ENCODE results near the gene PTPRO. TPM values are rescaled to one million over a fixed set of nuclear protein-coding genes. Genes with fewer than 3 reads are reported as not detected.

The PTPRO gene
- total RNA-seq, 1 donor from 2014 or later, result 10.6 TPM

DNA sequence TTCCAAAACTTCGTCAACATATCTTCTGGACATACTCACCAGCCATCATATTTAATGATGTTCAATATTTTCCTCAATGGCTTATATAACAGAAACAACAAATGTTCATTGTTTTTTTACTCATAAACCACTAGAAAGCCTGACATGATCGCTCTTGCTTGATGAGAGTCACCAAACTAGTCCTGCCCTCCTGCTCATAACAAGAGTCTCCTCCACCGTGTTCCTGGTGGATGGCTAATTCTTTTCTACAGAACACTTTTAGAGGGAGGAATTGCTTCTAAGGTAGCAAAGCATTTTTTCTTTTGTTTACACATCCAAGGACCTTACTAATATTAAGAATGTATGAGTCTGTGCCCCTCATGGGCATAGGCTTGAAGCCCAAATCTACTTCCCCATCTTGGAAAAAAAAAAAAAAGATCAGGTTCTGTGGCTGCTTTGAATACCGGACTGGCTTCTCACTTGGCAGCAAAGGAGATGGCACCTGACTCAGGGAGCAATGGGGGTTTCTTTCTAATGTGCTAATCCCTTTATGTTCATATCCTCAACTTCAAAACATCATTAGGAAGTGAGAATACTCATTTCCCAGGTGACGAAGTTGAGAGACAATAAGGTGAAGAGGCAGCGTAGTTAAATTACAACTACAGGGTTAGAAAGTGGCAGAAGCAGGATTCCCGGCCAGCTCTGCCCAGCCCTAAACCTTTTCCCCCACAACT lies 278.1 kb downstream of the PTPRO start:
- intact Hi-C loops (cut with DNase I), result no loop called here
- Histone ChIP-seq H3K9me3 (no peaks in the 10 kb centered on the region), H3K4me3 (no peak overlapping the region), H3K4me1 (peaks cover 27% of the 10 kb centered on the region), H3K36me3 (no peaks in the 10 kb centered on the region), H3K27me3 (no peaks in the 10 kb centered on the region), H3K27ac (no peak overlapping the region)
- TF ChIP-seq, protein P1, sequence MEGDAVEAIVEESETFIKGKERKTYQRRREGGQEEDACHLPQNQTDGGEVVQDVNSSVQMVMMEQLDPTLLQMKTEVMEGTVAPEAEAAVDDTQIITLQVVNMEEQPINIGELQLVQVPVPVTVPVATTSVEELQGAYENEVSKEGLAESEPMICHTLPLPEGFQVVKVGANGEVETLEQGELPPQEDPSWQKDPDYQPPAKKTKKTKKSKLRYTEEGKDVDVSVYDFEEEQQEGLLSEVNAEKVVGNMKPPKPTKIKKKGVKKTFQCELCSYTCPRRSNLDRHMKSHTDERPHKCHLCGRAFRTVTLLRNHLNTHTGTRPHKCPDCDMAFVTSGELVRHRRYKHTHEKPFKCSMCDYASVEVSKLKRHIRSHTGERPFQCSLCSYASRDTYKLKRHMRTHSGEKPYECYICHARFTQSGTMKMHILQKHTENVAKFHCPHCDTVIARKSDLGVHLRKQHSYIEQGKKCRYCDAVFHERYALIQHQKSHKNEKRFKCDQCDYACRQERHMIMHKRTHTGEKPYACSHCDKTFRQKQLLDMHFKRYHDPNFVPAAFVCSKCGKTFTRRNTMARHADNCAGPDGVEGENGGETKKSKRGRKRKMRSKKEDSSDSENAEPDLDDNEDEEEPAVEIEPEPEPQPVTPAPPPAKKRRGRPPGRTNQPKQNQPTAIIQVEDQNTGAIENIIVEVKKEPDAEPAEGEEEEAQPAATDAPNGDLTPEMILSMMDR (IDR thresholded peaks at IDR 0.05), result no peak
- DNase-seq, result no peak
- no peak for ATAC-seq

DNA sequence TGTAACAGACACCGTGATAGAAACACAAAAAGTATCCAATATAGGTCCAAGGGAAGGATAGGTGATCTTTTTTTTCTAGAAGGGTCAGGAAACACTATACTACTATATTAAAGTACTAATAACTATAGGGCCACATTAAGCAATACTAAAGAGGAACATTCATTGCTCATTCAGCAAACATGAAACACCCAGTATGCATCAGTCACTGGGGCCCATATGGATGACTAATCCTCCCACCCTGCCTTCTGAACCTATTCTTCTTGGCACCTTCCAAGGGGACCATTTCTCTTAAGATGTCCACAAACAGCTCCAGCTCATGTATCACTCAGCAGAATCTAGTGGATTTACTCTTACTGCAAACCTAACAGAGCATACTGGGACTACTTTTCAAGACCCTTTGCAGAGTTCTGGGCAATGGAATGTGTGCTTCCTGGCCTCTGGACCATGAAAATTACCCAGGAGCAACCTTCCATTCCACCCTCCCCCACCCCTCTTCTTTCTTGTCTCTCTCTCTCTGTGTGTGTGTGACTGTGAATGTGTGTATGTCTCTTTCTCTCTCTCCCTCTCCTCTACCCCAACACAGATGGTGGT lies 279.0 kb downstream of the PTPRO start:
- DNase-seq (no peak), ATAC-seq (peak; percentile 50)
- intact Hi-C loops (cut with DNase I), result no loop called here
- TF ChIP-seq, protein P1 (IDR thresholded peaks at IDR 0.05), result no peak
- no peak overlapping the region for H3K4me3 ChIP-seq
- no peaks in the 10 kb centered on the region for H3K9me3 ChIP-seq
- H3K27ac ChIP-seq, result no peak overlapping the region
- H3K4me1 ChIP-seq, result peaks cover 22% of the 10 kb centered on the region
- H3K36me3 ChIP-seq, result no peaks in the 10 kb centered on the region
- no peaks in the 10 kb centered on the region for H3K27me3 ChIP-seq

DNA sequence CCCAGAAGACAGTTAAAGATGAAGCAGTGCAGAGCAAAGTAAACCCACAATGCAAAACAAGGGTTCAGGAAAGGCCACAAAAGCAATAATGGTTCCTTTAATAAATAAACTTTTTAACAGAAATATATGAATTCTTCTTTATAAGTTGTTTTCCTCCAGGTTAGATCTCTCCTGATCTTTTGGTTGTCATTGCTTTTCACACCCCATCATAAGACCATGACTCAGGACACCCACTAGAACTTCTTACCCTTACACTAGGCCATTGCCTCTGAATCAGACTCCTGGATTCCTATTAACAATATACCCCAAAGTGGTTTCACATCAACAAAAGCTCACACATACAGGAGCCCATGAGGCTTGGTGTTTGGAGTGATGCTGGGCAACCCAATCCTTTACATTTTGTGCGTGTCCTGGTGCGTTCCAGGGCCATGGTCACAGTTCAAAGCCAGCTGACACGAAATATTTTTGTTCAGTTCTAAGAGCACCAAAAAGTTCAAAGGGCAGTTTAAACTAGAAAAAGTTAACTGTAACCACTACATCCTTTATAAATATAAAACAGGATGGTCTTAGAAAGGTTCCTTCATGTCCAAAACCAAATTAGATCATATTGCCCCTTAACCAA lies 279.9 kb downstream of the PTPRO start:
- no peaks in the 10 kb centered on the region for H3K27me3 ChIP-seq
- peaks cover 15% of the 10 kb centered on the region for H3K4me1 ChIP-seq
- ATAC-seq (no peak), DNase-seq (no peak)
- no peaks in the 10 kb centered on the region for H3K9me3 ChIP-seq
- no peak overlapping the region for H3K4me3 ChIP-seq
- H3K27ac ChIP-seq, result no peak overlapping the region
- TF ChIP-seq, protein P1 (IDR thresholded peaks at IDR 0.05), result no peak
- intact Hi-C loops (cut with DNase I), result no loop called here
- no peaks in the 10 kb centered on the region for H3K36me3 ChIP-seq

DNA sequence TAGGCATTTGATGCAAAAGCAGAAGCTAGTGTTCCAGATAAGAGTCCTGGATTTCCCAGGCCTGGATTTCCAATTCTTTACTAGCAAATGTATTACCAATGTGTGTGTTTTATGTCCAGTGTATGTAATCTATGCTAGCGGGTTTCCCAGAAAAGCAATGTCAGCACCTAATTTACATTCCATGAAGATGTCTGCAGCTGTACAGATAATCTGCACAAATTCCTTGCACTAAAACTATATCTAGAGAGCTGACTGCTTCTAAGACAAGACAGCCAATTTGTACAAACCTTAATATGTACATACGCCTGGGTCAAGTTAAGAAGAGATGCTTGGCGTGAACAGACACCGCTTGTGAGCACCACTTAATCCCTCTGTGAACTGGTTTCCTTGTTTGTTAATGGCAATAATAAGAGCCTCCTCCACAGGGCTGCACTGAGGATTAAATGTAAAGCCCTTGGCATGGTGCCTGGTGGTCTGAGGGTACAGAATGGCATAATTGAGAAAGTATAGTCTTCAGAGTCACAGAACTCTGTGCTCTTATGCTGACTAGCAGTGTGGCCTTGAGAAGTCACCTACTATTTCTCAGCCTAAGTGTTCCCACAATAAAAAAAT lies 281.3 kb downstream of the PTPRO start:
- peaks cover 12% of the 10 kb centered on the region for H3K4me1 ChIP-seq
- DNase-seq, result no peak
- H3K27me3 ChIP-seq, result no peaks in the 10 kb centered on the region
- intact Hi-C loops (cut with DNase I), result no loop called here
- ATAC-seq, result no peak
- TF ChIP-seq, protein P1 (IDR thresholded peaks at IDR 0.05), result no peak
- no peaks in the 10 kb centered on the region for H3K9me3 ChIP-seq
- no peak overlapping the region for H3K27ac ChIP-seq
- no peak overlapping the region for H3K4me3 ChIP-seq
- no peaks in the 10 kb centered on the region for H3K36me3 ChIP-seq

DNA sequence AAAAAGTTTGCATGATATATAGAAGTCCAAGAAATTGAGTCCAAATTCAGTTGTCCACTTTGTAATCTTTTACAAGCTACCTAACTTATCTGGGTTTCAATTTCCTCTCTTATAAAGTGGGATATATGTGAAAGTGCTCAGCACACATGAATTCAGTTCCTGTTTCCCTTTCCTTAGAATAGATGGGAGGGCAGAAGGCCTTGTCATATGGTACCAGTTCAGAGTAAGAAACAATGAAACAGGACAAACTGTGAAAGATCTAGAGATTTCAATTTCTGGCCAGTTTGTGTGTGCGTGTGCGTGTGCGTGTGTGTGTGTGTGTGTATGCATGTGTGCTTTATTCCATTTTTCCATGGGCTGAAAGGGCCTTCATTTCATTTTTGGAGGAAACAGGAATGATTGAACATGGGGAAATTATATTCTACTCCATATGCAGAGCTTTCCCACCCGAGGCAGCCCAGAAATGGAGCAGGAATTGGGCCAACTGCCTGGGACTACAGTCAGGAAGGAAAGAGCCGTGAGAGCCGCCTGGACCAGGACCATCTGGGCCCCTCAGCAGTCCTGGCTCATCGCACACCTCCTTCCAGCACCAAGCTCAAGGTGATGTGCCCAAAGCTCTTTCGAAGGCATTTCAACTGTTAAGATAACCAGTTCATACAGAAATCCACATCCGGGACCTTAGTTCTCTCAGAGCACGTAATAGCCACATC lies 283.7 kb downstream of the PTPRO start:
- no peak overlapping the region for H3K4me3 ChIP-seq
- intact Hi-C loops (cut with DNase I), result no loop called here
- H3K9me3 ChIP-seq, result no peaks in the 10 kb centered on the region
- DNase-seq, result no peak
- peak; percentile 68 for ATAC-seq
- no peaks in the 10 kb centered on the region for H3K4me1 ChIP-seq
- H3K27me3 ChIP-seq, result no peaks in the 10 kb centered on the region
- no peaks in the 10 kb centered on the region for H3K36me3 ChIP-seq
- no peak overlapping the region for H3K27ac ChIP-seq
- TF ChIP-seq, protein P1 (IDR thresholded peaks at IDR 0.05), result no peak
